ENCODE data around the gene GLDC. TPM values are rescaled to one million over a fixed set of nuclear protein-coding genes. Genes with fewer than 3 reads are reported as not detected.

The GLDC gene
- total and polyA plus RNA-seq, 9 donors: 0.07 to 4.3 (median 0.72) TPM; not detected in 2

DNA sequence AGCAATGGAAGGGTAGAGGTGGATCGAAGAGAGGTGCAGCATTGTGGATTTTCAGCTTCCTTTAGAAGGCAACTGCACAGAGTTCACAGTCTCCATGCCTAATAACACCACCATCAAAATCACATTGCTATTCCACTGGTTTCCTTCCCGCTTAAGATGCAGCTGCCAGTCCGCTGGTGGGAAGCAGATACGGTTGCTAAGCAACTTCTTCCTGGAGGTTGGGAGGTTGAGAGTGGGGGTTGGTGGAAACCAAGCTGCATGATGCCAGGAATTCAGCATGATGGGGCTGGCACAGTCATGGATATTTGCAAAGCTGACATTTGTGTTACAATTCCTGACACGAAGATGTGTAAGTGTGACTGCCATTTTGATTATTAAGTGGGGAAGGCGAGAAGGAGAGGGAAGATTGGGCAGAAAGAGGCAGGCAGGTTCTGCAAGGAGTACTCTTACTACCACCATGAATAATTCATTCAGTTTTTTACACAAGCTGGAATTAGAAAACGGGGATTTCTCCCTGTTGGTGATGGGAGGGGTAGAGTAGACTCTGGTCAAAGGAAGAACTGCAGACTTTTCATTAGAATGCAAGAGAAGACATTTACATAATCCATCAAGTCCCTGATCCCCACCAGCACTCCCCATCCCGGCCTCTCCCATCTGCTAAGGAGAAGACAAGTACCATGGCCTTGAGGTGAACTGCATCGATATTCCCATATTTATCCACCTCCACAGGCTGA, 87.5 kb downstream of the GLDC start:
- Histone ChIP-seq H3K27me3 (no peaks in the 10 kb centered on the region), H3K4me1 (ENCODE audit: insufficient read depth) (no peaks in the 10 kb centered on the region), H3K4me3 (no peak overlapping the region), H3K9me3 (no peaks in the 10 kb centered on the region), H3K36me3 (no peaks in the 10 kb centered on the region), H3K27ac (no peak overlapping the region)
- no peak for TF ChIP-seq POLR2A (IDR thresholded peaks at IDR 0.05)
- TF ChIP-seq, protein P1, sequence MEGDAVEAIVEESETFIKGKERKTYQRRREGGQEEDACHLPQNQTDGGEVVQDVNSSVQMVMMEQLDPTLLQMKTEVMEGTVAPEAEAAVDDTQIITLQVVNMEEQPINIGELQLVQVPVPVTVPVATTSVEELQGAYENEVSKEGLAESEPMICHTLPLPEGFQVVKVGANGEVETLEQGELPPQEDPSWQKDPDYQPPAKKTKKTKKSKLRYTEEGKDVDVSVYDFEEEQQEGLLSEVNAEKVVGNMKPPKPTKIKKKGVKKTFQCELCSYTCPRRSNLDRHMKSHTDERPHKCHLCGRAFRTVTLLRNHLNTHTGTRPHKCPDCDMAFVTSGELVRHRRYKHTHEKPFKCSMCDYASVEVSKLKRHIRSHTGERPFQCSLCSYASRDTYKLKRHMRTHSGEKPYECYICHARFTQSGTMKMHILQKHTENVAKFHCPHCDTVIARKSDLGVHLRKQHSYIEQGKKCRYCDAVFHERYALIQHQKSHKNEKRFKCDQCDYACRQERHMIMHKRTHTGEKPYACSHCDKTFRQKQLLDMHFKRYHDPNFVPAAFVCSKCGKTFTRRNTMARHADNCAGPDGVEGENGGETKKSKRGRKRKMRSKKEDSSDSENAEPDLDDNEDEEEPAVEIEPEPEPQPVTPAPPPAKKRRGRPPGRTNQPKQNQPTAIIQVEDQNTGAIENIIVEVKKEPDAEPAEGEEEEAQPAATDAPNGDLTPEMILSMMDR (IDR thresholded peaks at IDR 0.05): no peak
- TF ChIP-seq EP300 (IDR thresholded peaks at IDR 0.05): no peak
- intact Hi-C loops (cut with DNase I): no loop called here
- 71 to 78% (median 77%) methylated on average over 9 of the region's 9 CpGs for WGBS, 3 donors
- no peak for DNase-seq

DNA sequence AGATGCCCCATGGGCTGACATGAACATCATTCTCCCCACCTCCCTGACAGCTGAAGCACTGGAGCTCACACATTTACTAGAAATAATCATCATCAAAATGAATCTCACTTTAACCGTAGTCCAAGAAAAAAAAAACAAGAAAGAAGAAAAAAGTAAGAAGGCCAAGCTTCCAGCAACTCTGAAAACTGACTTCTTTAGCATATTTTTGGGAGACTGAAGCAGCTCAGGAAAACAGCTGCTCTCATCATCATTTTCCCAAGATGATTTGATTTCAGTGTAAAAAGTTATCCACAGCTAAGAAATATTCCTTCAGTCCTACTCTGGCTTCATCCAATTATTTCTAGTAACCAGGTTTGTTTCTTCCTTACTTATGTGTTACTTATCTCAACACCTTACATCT, 91.7 kb downstream of the GLDC start:
- H3K4me3 ChIP-seq: no peak overlapping the region
- TF ChIP-seq POLR2A (IDR thresholded peaks at IDR 0.05): no peak
- TF ChIP-seq, protein P1 (IDR thresholded peaks at IDR 0.05): no peak
- no peak for TF ChIP-seq EP300 (IDR thresholded peaks at IDR 0.05)
- H3K27ac ChIP-seq: no peak overlapping the region
- H3K9me3 ChIP-seq: no peaks in the 10 kb centered on the region
- DNase-seq: no peak
- 79 to 91% (median 90%) methylated on average over 1 of the region's 1 CpG for WGBS, 3 donors
- intact Hi-C loops (cut with DNase I): no loop called here
- H3K27me3 ChIP-seq: no peaks in the 10 kb centered on the region
- peaks cover 6% of the 10 kb centered on the region for H3K4me1 ChIP-seq (ENCODE audit: insufficient read depth)
- H3K36me3 ChIP-seq: no peaks in the 10 kb centered on the region

DNA sequence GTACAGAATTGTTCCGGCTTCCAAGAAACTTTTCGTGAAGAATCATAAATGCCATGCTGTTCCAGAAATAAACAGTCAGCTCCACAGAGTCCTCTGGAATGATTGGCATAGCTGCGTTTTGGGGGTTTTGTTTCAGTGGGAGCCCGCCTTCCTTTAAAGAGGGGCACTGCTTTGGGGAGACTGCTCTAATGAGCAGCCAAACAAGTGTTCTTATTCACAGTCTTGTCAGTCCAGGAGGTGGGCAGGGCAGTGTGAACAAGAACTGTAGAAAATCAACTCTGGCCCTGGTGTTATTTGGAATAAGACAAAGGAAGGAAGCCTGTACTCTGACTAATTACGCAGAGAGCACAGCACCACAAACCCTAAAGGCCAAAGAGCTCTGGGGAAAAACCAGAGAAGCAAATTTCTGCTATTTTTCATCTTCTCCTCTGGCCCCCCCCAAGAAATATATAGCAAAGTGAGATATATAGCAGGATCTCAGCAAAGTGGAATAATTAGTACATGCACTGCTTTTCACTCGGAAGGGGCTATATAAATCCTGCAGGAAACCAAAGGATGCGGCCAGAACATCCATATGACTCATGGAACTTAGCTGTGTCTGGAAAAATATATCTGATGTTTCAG, 92.9 kb downstream of the GLDC start:
- intact Hi-C loops (cut with DNase I): no loop called here
- Histone ChIP-seq H3K36me3 (no peaks in the 10 kb centered on the region), H3K4me3 (no peak overlapping the region), H3K27ac (no peak overlapping the region), H3K27me3 (no peaks in the 10 kb centered on the region), H3K4me1 (ENCODE audit: insufficient read depth) (peaks cover 6% of the 10 kb centered on the region), H3K9me3 (no peaks in the 10 kb centered on the region)
- TF ChIP-seq, protein P1 (IDR thresholded peaks at IDR 0.05): no peak
- TF ChIP-seq POLR2A (IDR thresholded peaks at IDR 0.05): no peak
- TF ChIP-seq EP300 (IDR thresholded peaks at IDR 0.05): no peak
- 33 to 41% (median 34%) methylated on average over 7 of the region's 7 CpGs for WGBS, 3 donors
- no peak for DNase-seq

DNA sequence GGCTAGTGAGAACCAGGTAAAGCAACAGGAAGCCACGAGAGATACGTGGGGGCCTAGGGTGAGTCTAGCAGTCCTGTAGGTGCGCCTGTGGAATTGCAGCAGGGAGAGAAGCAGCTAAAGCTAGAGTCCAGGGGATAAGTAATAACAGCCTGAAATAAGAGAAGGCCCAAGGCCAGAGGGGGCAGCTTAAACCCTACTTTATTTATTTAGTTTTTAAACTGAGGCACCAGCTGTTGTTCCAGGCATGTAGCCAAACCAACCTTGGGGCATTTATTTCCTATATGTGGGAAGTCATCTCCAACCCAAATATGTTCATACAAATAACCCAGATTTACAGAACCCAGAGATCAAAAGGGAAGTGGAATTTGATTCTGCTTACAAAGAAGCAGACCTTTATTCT, 93.5 kb downstream of the GLDC start:
- WGBS, 3 donors: 36 to 66% (median 44%) methylated on average over 3 of the region's 3 CpGs
- Histone ChIP-seq H3K9me3 (no peaks in the 10 kb centered on the region), H3K4me3 (no peak overlapping the region), H3K27me3 (no peaks in the 10 kb centered on the region), H3K27ac (no peak overlapping the region), H3K4me1 (ENCODE audit: insufficient read depth) (peaks cover 6% of the 10 kb centered on the region), H3K36me3 (no peaks in the 10 kb centered on the region)
- DNase-seq: no peak
- intact Hi-C loops (cut with DNase I): no loop called here
- TF ChIP-seq EP300 (IDR thresholded peaks at IDR 0.05) (no peak), POLR2A (IDR thresholded peaks at IDR 0.05) (no peak)
- TF ChIP-seq, protein P1 (IDR thresholded peaks at IDR 0.05): no peak

Measured in ovary (tissue), 9 donors.